HTR-8/SVneo (cell line): ENCODE measurements around the gene MACROH2A1.
"Not testable (repeated sequence)": the region's sequence is repeated elsewhere in the genome, so short reads cannot be mapped to it uniquely, and the experiment has no call there.

Source experiments
- DNase-seq: peaks from one replicate; pipeline ENCODE4 v3.0.0; 2011; ENCODE audit warnings: low spot score, mixed read lengths; ENCODE audit not compliant: insufficient read length
- FAIRE-seq: peaks from 2 replicates; lab custom pipeline; 2011; peaks lifted over from hg19 to GRCh38; lab: Jason Lieb, UNC

MACROH2A1 gene

GRCh38 chr5:135382981-135383380 is 16.1 kb downstream of the MACROH2A1 start:
- DNase-seq (no peak), FAIRE-seq (no peak)

- DNase-seq (no peak), FAIRE-seq (no peak)
Observed at GRCh38 chr5:135382106-135382790, 16.8 kb downstream of the MACROH2A1 start.

GRCh38 chr5:135379046-135379654 is 19.9 kb downstream of the MACROH2A1 start:
- DNase-seq (no peak), FAIRE-seq (no peak)

GRCh38 chr5:135377751-135378680 is 21.0 kb downstream of the MACROH2A1 start:
- peak; percentile 36 for FAIRE-seq
- DNase-seq: no peak

- FAIRE-seq (no peak), DNase-seq (no peak)
Observed at GRCh38 chr5:135376961-135377624, 21.9 kb downstream of the MACROH2A1 start.

GRCh38 chr5:135375040-135375793 is 23.8 kb downstream of the MACROH2A1 start:
- DNase-seq (no peak), FAIRE-seq (peak; percentile 4)

- DNase-seq: no peak
- no peak for FAIRE-seq
Observed at GRCh38 chr5:135373736-135374515, 25.1 kb downstream of the MACROH2A1 start.

- DNase-seq: no peak
- no peak for FAIRE-seq
Observed at GRCh38 chr5:135372654-135373381, 26.2 kb downstream of the MACROH2A1 start.

- DNase-seq (no peak), FAIRE-seq (no peak)
Observed at GRCh38 chr5:135371622-135372232, 27.3 kb downstream of the MACROH2A1 start.

- FAIRE-seq (no peak), DNase-seq (no peak)
Observed at GRCh38 chr5:135369952-135370351, 29.1 kb downstream of the MACROH2A1 start.

GRCh38 chr5:135367554-135367953 is 31.5 kb downstream of the MACROH2A1 start:
- no peak for FAIRE-seq
- DNase-seq: no peak

GRCh38 chr5:135367076-135367475 is 32.0 kb downstream of the MACROH2A1 start:
- FAIRE-seq: no peak
- no peak for DNase-seq

GRCh38 chr5:135365281-135365680 is 33.8 kb downstream of the MACROH2A1 start:
- DNase-seq (no peak), FAIRE-seq (no peak)

- FAIRE-seq: no peak
- no peak for DNase-seq
Observed at GRCh38 chr5:135364421-135365262, 34.4 kb downstream of the MACROH2A1 start.

- not testable (repeated sequence) for FAIRE-seq, DNase-seq
Observed at GRCh38 chr5:135363342-135363741, 35.7 kb downstream of the MACROH2A1 start.

GRCh38 chr5:135362102-135362501 is 36.9 kb downstream of the MACROH2A1 start:
- FAIRE-seq (no peak), DNase-seq (no peak)
